Activated T-cell treated with anti-CD3 and anti-CD28 coated beads for 4 hours (primary cell): ENCODE results near the gene DR1.
"Not testable (repeated sequence)": the region's sequence is repeated elsewhere in the genome, so short reads cannot be mapped to it uniquely, and the experiment has no call there.

Experiments used
- DNase-seq: peaks from one replicate; pipeline ENCODE4 v3.0.0-alpha.2; 2020

The DR1 gene

DNA sequence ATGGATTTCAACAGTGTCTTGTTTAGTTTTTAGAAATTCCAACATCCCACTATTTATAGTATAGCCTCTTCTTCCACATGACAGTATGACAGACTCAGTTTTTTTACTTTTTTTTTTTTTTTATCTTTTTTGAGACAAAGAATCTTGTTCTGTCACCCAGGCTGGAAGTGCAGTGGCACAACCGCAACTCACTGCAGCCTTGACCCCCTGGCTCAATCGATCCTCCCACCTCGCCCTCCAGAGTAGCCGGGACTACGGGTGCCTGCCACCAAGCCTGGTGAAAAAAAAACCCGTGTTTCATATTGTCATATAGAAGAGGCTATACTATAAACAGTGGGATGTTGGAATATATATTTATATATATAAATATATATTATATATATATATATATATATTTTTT, 1.2 kb upstream of the DR1 start:
- DNase-seq = no peak

DNA sequence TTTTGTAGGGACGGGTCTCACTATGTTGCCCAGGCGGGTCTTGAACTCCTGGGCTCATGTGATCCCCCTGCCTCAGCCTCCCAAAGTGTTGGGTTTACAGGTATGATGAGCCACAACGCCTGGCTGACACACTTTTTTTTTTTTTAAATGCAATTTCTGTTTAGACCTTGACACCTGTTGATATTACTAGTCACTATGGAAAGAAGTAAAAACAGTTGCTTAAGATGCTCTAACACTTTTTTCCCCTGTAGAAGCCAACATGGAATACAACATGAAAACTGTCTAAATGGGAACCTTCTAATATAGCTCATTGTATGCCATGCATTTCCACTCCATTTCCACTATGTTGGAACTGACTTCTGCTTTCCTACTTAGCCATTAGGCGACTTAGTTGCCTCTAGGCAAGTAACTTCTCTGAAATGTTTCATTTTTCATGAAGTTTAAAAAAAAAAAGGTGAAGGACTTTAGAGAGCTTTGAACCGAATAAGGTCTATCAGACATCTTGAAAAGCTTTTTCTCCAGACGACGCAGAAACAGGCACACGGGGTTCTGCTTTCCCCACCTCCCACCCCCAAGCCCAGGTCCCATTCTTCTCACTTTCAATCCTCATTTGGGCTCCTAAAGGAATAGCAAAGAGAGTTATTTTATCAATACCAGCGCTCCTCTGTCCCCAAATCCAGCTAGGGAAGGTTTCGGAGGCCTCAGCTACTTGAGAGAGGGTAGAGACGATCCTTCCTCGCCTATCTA, 648 bp upstream of the DR1 start:
- DNase-seq = no peak

DNA sequence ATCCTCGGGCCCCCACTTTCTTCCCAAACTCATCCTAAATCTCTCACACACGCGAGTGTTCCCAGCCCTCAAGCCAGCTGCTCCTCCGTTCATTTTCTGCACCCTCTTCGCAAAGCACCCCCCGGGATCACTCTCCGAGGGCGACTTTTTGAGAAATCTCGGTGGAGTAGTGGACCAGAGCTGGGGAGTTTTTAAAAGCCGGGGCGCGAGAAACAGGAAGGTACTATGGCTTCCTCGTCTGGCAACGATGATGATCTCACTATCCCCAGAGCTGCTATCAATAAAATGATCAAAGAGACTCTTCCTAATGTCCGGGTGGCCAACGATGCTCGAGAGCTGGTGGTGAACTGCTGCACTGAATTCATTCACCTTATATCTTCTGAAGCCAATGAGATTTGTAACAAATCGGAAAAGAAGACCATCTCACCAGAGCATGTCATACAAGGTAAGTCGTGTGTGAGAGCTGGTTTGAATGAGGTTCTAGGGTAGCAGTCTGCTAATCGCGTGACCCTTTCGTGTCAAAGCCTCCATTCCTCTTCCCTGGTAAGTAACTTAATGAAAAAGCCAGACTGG, 800 bp downstream of the DR1 start:
- DNase-seq = peak; percentile 25

DNA sequence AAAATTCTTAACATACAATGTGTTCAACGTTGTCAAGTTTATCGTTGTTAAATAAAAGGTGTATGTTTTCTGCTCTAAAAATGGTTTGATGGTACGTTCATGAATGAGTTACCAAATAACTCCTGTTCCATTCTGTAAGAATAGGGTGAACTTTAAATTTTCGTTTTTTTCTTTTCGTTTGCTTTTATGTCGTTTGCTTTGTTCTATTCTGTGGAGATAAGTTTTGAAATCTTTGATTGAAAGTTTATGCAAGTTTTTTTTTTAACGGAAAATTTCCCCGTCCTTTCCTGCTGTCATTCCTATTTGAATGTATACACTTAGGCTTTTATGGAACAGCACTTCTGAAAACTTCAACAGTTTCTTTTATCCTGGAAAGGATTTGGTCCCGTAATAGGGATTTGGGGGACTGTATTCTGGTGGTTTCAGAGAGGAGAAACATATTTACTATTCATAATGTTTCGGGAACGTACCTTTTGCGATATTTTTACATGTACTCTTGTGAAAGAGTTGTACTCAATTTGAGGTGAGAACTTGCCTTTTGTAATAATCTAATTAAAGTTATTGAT, 1.7 kb downstream of the DR1 start:
- no peak for DNase-seq

- DNase-seq = no peak
Observed at GRCh38 chr1:93348104-93348728, 2.5 kb downstream of the DR1 start.

DNA sequence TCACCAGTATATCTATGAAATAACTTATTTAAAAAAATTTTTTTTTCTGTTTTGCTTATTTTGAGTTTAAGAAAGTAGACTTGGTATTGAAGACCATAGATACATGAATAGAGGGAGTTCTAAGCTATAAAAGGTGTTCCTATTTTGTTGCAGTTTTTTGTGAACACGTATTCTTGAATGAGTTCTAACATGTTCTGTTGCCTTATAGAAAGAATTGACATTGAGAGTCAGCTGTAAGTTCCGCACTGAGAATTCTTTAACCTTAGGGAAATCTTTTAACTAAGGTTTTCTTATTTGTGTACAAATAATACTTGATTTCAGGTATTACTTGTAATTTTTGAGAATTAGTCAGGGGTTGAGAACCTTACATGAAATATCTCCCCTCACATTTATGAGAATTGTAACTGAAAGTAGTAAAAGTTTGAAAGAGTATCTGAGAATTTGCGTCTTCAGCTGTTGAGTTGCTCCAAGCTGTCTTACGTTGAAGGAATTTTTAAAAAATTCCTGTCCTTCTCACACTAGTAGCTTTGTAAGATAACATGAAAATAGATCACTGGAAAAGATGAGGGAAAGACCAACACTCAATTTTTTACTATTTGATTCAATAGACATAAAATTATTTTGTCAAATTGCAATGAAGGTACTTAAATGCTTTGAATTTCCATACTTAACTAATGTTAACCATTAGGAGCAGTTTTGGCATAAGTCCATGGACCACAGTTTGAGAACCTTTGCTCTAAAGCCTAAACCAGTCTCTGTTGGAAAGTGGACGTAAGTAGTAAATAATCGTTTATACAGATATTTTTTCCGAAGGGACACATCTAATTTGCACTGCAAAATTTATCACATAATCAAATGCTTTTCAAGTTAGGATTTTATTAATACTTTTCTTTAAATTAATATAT, 3.8 kb downstream of the DR1 start:
- no peak for DNase-seq

DNA sequence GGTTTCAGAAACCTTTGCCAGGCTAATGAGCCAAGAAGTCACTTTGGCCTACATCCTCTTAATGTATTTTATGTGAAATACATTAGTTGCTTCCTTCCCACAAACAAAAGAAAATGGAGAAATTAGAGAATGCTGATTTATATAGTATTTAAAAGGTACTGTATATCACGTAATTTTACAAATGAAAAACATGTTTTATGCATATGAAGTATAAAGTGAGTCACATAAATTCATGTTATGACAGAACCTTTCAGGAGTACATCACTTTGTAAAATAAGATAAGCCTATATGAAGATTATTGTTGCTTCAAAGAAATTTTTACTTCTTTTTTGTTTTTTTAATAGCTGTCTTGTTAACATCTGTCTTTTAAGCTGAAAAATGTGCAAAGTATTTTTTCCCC, 4.6 kb downstream of the DR1 start:
- DNase-seq = no peak

DNA sequence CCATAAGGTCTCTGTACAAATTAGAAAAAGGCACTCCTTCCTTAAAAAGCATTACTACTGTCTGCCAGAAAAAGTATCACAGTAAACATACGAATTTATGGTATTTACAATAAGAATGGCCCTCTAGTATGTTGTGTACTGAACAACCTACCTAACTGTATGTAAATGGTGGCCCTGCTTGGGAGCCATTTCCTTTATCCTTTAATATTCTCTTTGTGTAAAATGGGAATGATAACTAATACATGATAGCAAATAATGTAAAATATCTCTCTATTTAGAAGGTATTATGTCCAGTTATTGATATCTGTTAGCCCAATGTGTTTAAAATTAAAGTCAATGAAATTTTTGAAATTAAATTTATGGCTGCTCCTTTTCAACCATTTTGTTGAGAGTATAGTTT, 5.2 kb downstream of the DR1 start:
- DNase-seq = no peak

GRCh38 chr1:93351346-93351745, 5.6 kb downstream of the DR1 start:
- not testable (repeated sequence) for DNase-seq

- DNase-seq = no peak
Observed at GRCh38 chr1:93352376-93352775, 6.7 kb downstream of the DR1 start.

GRCh38 chr1:93353286-93353685, 7.6 kb downstream of the DR1 start:
- DNase-seq = no peak

DNA sequence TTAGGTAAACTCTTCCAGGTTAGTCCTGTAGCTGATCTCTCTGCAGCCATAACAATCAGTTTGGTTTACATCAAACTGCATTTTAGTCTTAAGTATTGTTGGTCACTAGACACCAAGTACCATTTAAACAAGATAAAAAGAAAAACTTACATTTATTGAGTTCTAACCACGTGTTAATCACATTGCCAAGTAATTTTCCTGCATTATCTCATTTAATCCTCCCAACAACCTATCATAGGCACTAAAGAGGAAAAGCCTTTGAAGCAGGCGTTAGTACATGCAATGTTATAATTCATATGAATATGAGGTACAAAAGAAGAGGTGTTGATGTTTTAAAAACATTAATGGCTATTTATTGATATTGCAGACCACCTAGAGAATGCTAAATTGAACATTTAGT, 9.0 kb downstream of the DR1 start:
- DNase-seq = no peak

DNA sequence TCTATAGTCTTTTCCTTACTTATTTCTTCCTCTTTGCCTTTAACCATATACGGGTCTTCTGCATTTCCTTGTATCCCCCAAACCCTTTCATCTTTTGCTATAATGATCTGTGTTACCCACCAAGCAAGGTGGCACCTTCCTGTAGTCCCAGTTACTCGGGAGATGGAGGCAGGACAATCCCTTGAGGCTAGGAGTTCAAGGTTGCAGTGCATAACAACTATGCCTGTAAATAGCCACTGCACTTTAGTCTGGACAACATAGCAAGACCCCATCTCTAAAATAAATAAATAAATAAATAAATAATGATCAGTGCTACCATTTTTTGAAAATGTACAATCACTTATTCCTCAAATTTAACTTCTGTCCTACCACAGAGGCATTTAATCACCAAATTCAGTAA, 11.5 kb downstream of the DR1 start:
- no peak for DNase-seq

DNA sequence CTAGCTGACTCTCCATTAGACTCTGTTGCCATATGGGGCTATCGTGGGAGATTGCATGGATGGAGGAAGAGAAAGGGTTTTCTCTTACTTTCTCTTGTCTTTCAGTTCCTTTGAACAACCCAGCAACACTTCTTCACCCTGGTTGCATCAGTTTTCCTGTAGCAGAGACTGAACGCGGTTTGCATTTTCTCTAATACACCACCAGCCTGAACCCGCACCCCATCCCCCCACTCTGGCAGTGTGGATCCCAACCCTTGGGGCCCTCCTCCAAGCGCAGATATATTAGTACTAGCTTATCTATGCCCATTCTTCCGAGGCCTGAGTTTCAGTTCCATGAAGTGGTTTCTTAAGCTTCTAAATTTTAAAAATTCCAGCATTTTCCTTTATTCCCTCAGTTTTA, 12.6 kb downstream of the DR1 start:
- no peak for DNase-seq

DNA sequence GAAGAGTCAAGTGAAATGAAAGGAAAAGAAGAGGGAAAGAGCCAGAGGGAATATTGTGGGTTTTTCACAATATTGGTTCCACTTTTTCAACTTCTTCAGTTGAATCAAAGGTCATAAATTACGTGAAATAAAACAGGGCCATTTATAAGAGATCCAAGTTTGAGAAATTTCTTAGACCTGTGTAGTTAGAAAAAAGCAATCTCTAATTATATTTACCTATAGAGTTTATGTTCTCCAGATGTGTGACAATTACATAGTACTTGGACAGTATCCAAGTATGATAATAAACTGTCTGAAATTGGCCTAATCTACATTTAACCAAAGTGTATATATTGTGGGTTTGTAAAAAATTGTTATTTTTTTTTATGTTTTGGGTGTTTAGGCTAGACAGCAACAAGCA, 14.4 kb downstream of the DR1 start:
- no peak for DNase-seq

- DNase-seq = no peak
Observed at GRCh38 chr1:93362237-93362636, 16.5 kb downstream of the DR1 start.

DNA sequence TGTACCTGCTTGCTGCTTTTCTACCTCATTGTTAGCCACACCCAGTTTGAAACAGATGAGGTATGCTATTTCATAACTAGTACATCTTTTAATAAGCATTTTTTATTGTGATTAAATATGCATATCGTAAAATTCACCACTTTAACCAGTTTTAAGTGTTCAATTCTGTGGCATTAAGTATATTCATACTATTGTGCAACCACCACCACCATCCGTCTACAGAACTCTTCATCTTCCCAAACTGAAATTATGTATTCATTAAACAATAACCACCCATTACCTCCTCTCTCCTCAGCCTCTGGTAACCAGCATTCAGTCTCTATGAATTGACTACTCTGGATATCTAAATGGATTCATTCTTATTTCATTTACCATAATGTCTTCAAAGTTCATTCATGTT, 20.1 kb downstream of the DR1 start:
- DNase-seq = no peak

DNA sequence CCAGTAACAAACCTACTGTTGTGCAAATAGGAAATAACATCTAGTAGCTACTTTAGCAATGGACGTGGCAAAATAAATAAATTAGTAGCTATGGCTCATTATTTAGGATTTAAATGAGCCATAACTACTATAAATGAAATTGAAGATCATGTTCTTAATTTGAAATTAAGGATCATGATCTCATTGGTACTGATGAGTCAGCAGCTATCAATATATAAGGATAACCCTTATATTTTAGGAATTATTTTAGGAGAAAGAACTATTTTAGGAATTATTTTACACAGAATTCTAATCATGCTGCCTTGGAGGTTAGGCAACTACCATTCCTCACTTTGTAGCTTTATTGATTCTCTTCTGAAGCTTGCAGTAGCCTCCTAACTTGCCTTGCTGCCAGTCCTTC, 24.0 kb downstream of the DR1 start:
- no peak for DNase-seq

GRCh38 chr1:93374334-93375106, 28.8 kb downstream of the DR1 start:
- no peak for DNase-seq

GRCh38 chr1:93384656-93385055, 38.9 kb downstream of the DR1 start:
- DNase-seq = no peak

DNA sequence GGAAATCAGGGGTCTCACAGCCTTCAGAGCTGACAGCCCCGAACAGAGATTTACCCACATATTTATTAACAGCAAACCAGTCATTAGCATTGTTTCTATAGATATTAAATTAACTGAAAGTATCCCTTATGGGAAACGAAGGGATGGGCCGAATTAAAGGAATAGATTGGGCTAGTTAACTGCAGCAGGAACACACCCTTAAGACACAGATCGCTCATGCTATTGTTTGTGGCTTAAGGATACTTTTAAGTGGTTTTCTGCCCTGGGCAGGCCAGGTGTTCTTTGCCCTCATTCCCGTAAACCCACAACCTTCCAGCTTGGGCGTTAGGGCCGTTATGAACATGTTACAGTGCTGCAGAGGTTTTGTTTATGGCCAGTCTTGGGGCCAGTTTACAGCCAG, 40.6 kb downstream of the DR1 start:
- DNase-seq = not testable (repeated sequence)

- no peak for DNase-seq
Observed at GRCh38 chr1:93394514-93394913, 48.8 kb downstream of the DR1 start.
